Thyroid gland (tissue), 4 donors: ENCODE data around the gene BTBD2. TPM values are rescaled to one million over a fixed set of nuclear protein-coding genes. Genes with fewer than 3 reads are reported as not detected.

ENCODE experiments used
- DNase-seq, 2 donors: peaks; one replicate each; pipeline ENCODE4 v3.0.0-alpha.2; 2019
- H3K27ac ChIP-seq, 3 donors: fragments of 200-600 bp; sonication (generic); 1 replicate in 2 of 3; 2 replicates in 1 of 3; pipeline ENCODE4 v1.5.1; 2016 to 2019; ENCODE audit warnings: mild to moderate bottlenecking in 1 of 3, moderate library complexity in 1 of 3
- H3K27me3 ChIP-seq: fragments of 200-600 bp; sonication (generic); one replicate; pipeline ENCODE4 v1.5.1; 2019
- H3K36me3 ChIP-seq, 2 donors: fragments of 200-600 bp; sonication (generic); one replicate each; pipeline ENCODE4 v1.5.1; 2016 to 2019
- H3K4me1 ChIP-seq, 2 donors: fragments of 200-600 bp; sonication (generic); one replicate each; pipeline ENCODE4 v1.5.1; 2017 to 2019
- H3K4me3 ChIP-seq, 3 donors: fragments of 200-600 bp; sonication (generic); replicated peaks in 1 of 3; 1 replicate in 2 of 3; 2 replicates in 1 of 3; pipeline ENCODE4 v1.5.1; 2016; ENCODE audit warnings: mild to moderate bottlenecking in 1 of 3
- H3K9me3 ChIP-seq: fragments of 200-600 bp; sonication (generic); one replicate; pipeline ENCODE4 v1.5.1; 2017
- CTCF ChIP-seq, 6 experiments: fragments of 200-600 bp in 3 of 6; fragments of 450-650 bp in 3 of 6; sonication (generic) in 3 of 6; IDR thresholded peaks; one replicate each; pipeline ENCODE4 v1.5.1; 2016 to 2019; ENCODE audit warnings: antibody characterized with exemption in 6 of 6, mild to moderate bottlenecking in 2 of 6, inconsistent platforms in 1 of 6, moderate library complexity in 1 of 6
- POLR2A ChIP-seq, 2 donors: fragments of 450-650 bp; IDR thresholded peaks; one replicate each; pipeline ENCODE4 v1.6.1; 2017; ENCODE audit warnings: antibody characterized with exemption in 2 of 2, mild to moderate bottlenecking in 2 of 2, moderate library complexity in 1 of 2
- WGBS, 2 donors: methylation state at CpG; one replicate each; pipeline ENCODE4 v1.1.5; 2017; 5-methylcytosine and 5-hydroxymethylcytosine counted together
- intact Hi-C: fragments of 100-400 bp; cut with DNase I; formaldehyde crosslinking; loops from one replicate; pipeline ENCODE4 v1.15.1; 2023
- total RNA-seq, 4 donors: library from RNA; depleted of rRNA; stranded (reverse); fragments of >200 nt; gene quantifications; one replicate each; pipeline ENCODE4 v1.2.3, GENCODE V29; 2016

Gene BTBD2
- total RNA-seq, 4 donors from 2014 or later = 74.8 to 89.9 (median 76.2) TPM

- H3K9me3 ChIP-seq = no peaks in the 10 kb centered on the region
- TF ChIP-seq POLR2A (IDR thresholded peaks at IDR 0.05) (no peak), CTCF (IDR thresholded peaks at IDR 0.05) (no peak)
- H3K4me3 ChIP-seq = no peak overlapping the region
- intact Hi-C loops = loop anchor here (5.0 kb wide), 1 partner anchor 66 kb away; no protein-coding TSS in a partner anchor
- H3K27me3 ChIP-seq = no peaks in the 10 kb centered on the region
- whole genome bisulfite sequencing, 2 donors = 86 to 93% methylated on average over 6 of the region's 6 CpGs
- peaks cover 13% of the 10 kb centered on the region in 2 donors for H3K4me1 ChIP-seq
- H3K27ac ChIP-seq = no peak overlapping the region
- H3K36me3 ChIP-seq = no peaks in the 10 kb centered on the region
- DNase-seq = no peak
These were observed 1.9 kb downstream of the BTBD2 start for GRCh38 chr19:2013683-2013961.

GRCh38 chr19:2012941-2013682, 2.4 kb downstream of the BTBD2 start:
- Histone ChIP-seq H3K4me1 (peaks cover 13 to 16% of the 10 kb centered on the region in 2 donors), H3K4me3 (no peak overlapping the region), H3K9me3 (no peaks in the 10 kb centered on the region), H3K36me3 (no peaks in the 10 kb centered on the region), H3K27ac (no peak overlapping the region), H3K27me3 (no peaks in the 10 kb centered on the region)
- TF ChIP-seq POLR2A (IDR thresholded peaks at IDR 0.05) (no peak), CTCF (IDR thresholded peaks at IDR 0.05) (no peak)
- 93 to 94% methylated on average over 11 to 18 of the region's 21 CpGs for WGBS, 2 donors
- DNase-seq = no peak
- intact Hi-C loops = loop anchor here (5.0 kb wide), 1 partner anchor 66 kb away; no protein-coding TSS in a partner anchor

GRCh38 chr19:2011169-2011568, 4.3 kb downstream of the BTBD2 start:
- intact Hi-C loops = loop anchor here (5.0 kb wide), 1 partner anchor 64 kb away; no protein-coding TSS in a partner anchor
- no peaks in the 10 kb centered on the region for H3K27me3 ChIP-seq
- TF ChIP-seq POLR2A (IDR thresholded peaks at IDR 0.05) = no peak
- no peak for TF ChIP-seq CTCF (IDR thresholded peaks at IDR 0.05)
- 92 to 96% methylated on average over 12 of the region's 12 CpGs for WGBS, 2 donors
- DNase-seq = no peak
- H3K27ac ChIP-seq = no peak overlapping the region
- no peaks in the 10 kb centered on the region for H3K9me3 ChIP-seq
- H3K36me3 ChIP-seq = no peaks in the 10 kb centered on the region
- H3K4me3 ChIP-seq = no peak overlapping the region
- H3K4me1 ChIP-seq = peaks cover 9 to 13% of the 10 kb centered on the region in 2 donors

- H3K27me3 ChIP-seq = no peaks in the 10 kb centered on the region
- no peak for TF ChIP-seq POLR2A (IDR thresholded peaks at IDR 0.05)
- no peak for TF ChIP-seq CTCF (IDR thresholded peaks at IDR 0.05)
- no peaks in the 10 kb centered on the region for H3K9me3 ChIP-seq
- no peak overlapping the region for H3K27ac ChIP-seq
- intact Hi-C loops = loop anchor here (5.0 kb wide), 1 partner anchor 63 kb away; no protein-coding TSS in a partner anchor
- no peak for DNase-seq
- H3K4me1 ChIP-seq = peaks cover 8 to 11% of the 10 kb centered on the region in 2 donors
- no peak overlapping the region for H3K4me3 ChIP-seq
- 95 to 96% methylated on average over 17 to 20 of the region's 20 CpGs for WGBS, 2 donors
- H3K36me3 ChIP-seq = no peaks in the 10 kb centered on the region
These were observed 5.3 kb downstream of the BTBD2 start for GRCh38 chr19:2010135-2010668.

GRCh38 chr19:2003874-2004273, 11.6 kb downstream of the BTBD2 start:
- no peaks in the 10 kb centered on the region for H3K9me3 ChIP-seq
- H3K36me3 ChIP-seq = peaks cover 0 to 17% of the 10 kb centered on the region in 2 donors
- no peak overlapping the region for H3K4me3 ChIP-seq
- H3K4me1 ChIP-seq = peaks cover 5 to 7% of the 10 kb centered on the region in 2 donors
- intact Hi-C loops = no loop called here
- 92 to 97% methylated on average over 4 of the region's 4 CpGs for WGBS, 2 donors
- TF ChIP-seq CTCF (IDR thresholded peaks at IDR 0.05) (no peak), POLR2A (IDR thresholded peaks at IDR 0.05) (no peak)
- no peak for DNase-seq
- H3K27ac ChIP-seq = no peak overlapping the region
- H3K27me3 ChIP-seq = no peaks in the 10 kb centered on the region
